ENCODE measurements around the gene KIDINS220.

Gene KIDINS220

GRCh38 chr2:8850845-8851487, 13.6 kb upstream of the KIDINS220 start:
- no peak for DNase-seq

GRCh38 chr2:8849327-8849726, 11.9 kb upstream of the KIDINS220 start:
- no peak for DNase-seq

GRCh38 chr2:8848328-8849100, 11.1 kb upstream of the KIDINS220 start:
- no peak for DNase-seq

- DNase-seq = no peak
Observed at GRCh38 chr2:8847400-8847799, 10.0 kb upstream of the KIDINS220 start.

GRCh38 chr2:8841932-8842331, 4.5 kb upstream of the KIDINS220 start:
- DNase-seq = no peak

- no peak for DNase-seq
Observed at GRCh38 chr2:8840475-8841091, 3.2 kb upstream of the KIDINS220 start.

- no peak for DNase-seq
Observed at GRCh38 chr2:8839189-8839965, 2.0 kb upstream of the KIDINS220 start.

GRCh38 chr2:8837795-8838140, 355 bp upstream of the KIDINS220 start:
- DNase-seq = no peak

- no peak for DNase-seq
Observed at GRCh38 chr2:8835279-8835678, 2.1 kb downstream of the KIDINS220 start.

- DNase-seq = no peak
Observed at GRCh38 chr2:8833853-8834252, 3.6 kb downstream of the KIDINS220 start.

GRCh38 chr2:8831516-8831915, 5.9 kb downstream of the KIDINS220 start:
- DNase-seq = no peak

- no peak for DNase-seq
Observed at GRCh38 chr2:8827729-8828128, 9.7 kb downstream of the KIDINS220 start.

- DNase-seq = no peak
Observed at GRCh38 chr2:8822218-8822617, 15.2 kb downstream of the KIDINS220 start.

GRCh38 chr2:8821276-8822217, 15.9 kb downstream of the KIDINS220 start:
- no peak for DNase-seq

- no peak for DNase-seq
Observed at GRCh38 chr2:8819948-8820347, 17.5 kb downstream of the KIDINS220 start.

GRCh38 chr2:8819194-8819593, 18.2 kb downstream of the KIDINS220 start:
- DNase-seq = no peak

- DNase-seq = no peak
Observed at GRCh38 chr2:8817221-8817620, 20.2 kb downstream of the KIDINS220 start.

- no peak for DNase-seq
Observed at GRCh38 chr2:8806885-8807704, 30.3 kb downstream of the KIDINS220 start.

GRCh38 chr2:8805278-8806210, 31.9 kb downstream of the KIDINS220 start:
- DNase-seq = no peak

Measured in NCI-H446 (cell line).